ENCODE data around the gene PFN3. TPM values are rescaled to one million over a fixed set of nuclear protein-coding genes. Genes with fewer than 3 reads are reported as not detected.
"Not testable (repeated sequence)": the region's sequence is repeated elsewhere in the genome, so short reads cannot be mapped to it uniquely, and the experiment has no call there.

Gene PFN3
- total RNA-seq, 1 donor from 2014 or later = not detected

DNA sequence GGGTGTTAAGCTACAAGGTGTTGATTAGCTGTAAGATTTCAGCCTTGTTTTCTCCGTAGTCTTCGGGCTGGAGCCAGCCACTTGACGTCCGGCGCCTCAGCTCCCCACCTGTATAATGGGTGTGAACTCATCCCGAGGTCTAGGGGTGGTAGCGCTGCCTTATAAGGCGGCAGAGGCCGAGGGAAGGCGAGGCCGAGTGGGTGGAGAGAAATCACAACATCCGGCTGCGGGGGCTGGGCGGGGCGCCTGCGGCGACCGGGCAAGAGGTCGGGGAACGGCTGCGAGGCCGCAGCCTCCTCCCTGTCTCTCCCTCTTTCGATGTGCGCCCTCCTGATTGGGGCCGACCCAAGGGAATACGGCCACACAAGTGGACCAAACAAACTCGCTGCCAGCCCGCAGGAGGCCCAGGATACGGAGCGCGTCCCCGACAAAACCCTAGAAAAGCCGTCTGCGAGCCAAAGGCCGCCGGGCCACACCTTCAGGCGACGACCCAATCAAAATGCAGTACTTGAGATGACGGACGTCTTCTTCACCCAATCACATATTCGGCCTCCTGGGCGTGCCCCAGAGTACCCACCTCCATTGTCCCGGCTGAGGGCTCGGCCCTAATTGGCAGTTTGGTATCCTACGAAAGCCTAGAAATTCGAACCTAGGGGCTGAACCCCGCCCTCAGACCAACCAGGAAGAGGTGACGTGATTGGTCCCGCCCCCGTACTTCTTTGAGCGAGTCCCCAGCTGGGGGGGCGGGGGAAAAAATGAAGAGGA is 25.5 kb upstream of the PFN3 start:
- DNase-seq (ENCODE audit: low spot score) (peak; percentile 100), ATAC-seq (peak; percentile 90)

DNA sequence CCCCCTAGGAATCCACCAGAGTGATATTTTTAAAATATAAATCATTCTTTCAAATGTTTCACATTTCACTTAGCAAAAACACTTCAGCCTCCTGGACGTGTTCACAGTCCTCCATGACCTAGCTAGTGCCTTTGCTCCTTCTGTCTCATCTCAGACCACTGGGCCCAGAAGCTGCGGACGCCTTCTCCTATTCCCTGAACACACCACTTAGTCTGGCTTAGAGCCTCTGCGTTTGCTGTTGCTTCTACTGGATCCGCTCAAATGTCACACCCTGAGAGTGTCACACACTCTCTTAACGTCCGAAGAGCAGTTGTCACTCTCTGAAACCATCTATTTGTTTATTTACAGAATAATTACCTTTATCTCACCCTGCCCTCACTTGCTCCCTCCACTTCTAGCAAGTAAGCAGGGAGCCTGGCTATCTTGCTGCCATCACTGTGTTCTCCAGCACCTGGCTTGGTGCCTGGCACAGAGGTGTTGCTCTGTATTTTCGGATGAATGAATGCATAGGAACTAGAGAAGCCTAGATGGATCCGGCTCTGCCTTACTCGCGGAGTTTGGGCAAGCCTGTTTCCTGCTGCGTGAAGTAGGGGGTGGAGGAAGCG is 24.8 kb upstream of the PFN3 start:
- DNase-seq (ENCODE audit: low spot score) = no peak
- ATAC-seq = no peak

DNA sequence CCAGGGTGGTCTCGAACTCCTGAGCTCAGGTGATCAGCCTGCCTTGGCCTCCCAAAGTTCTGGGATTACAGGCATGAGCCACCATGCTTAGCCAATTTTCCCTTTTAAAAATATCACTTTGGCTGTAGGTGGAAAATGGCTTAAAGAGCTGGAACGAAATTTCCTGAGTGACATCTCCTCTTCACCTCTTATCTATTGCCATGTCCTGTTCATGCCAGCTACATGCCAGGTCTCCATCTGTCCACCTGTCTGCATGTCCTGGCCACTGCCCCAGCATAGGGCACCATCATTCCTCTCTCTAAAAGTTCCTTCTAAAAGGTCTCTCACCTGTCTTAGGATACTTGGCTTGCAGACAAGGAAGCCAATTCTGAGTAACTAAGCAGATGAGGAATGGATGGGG is 23.2 kb upstream of the PFN3 start:
- ATAC-seq (no peak), DNase-seq (ENCODE audit: low spot score) (no peak)

DNA sequence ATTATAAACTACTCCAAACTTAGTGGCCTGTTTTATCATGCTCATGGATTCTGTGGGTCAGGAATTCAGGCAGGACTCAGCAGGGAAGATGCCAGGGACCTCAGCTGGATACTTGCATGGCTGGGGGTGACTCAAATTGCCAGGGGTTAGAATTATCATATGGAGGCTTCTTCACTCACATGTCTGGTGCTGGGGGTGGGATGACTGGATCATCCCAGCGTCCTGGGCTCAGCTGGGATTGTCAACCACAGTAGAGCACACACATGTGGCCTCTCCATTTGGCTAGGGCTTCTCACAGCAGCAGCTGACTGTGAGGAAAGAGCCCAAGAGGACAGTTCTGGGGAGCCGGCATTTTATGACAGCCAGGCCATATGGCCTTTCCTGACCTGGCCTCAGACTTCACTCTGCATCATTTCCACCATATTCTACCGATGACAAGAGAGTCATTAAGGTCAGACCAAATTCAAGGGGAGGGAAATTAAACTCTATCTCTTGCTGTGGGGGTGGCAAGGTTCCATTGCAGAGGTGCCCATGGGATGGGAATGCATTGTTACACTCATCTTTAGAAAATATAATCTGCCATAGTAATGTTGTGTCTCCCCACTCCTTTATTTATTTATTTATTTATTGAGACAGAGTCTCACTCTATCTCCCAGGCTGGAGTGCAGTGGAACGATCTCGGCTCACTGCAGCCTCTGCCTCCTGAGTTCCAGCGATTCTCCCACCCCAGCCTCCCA is 20.8 kb upstream of the PFN3 start:
- DNase-seq (ENCODE audit: low spot score) (no peak), ATAC-seq (no peak)

DNA sequence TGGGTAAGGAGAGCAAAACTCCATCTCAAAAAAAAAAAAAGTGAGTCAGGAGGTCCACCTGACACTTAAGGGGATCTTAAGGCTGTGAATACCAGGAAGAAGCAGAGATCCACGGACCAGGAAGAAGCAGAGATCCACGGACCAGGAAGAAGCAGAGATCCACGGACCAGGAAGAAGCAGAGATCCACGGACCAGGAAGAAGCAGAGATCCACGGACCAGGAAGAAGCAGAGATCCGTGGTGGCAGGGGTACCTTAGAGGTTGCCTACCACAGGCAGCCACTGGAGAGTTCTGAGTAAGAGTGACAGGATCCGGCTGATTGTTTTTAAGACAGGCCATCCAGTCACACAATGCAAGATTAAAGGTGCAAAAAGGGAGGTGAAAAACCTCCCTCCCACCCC is 20.0 kb upstream of the PFN3 start:
- DNase-seq (ENCODE audit: low spot score); ATAC-seq: not testable (repeated sequence)

DNA sequence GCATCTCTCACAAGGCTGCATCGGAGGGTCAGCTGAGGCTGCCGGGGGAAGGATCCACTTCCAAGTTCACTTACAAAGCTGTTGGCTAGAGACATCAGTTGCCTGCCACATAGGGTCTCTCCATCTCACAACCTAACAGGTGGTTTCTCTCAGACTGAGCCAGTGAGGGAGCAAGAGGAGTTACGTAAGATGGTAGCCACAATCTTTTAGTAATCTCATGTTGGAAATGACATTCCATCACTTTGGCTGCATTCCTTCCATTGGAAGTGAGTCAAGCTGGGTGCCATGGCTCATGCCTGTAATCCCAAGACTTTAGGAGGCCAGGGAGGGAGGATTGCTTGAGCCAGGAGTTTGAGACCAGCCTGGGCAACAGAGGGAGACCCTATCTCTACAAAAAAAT is 18.6 kb upstream of the PFN3 start:
- no peak for ATAC-seq
- DNase-seq (ENCODE audit: low spot score) = no peak

DNA sequence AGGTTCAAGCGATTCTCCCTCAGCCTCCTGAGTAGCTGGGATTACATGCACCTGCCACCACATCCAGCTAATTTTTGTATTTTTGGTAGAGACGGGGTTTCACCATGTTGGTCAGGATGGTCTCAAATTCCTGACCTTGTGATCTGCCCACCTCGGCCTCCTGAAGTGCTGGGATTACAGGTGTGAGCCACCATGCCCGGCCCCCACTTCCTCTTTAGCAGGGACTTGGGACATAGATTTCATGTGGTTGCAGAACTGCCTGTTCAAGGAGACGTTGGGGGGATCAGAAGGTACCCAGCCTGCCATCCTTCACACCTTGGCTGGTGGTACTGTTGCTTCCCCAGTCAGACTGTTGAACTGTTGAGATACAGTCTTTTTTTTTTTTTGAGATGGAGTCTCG is 16.6 kb upstream of the PFN3 start:
- ATAC-seq = not testable (repeated sequence)

GRCh38 chr5:177414481-177414880 is 14.0 kb upstream of the PFN3 start:
- ATAC-seq = no peak
- DNase-seq (ENCODE audit: low spot score) = no peak

More for the DNA sequence above, 16.6 kb upstream of the PFN3 start:
- not testable (repeated sequence) for DNase-seq (ENCODE audit: low spot score)

DNA sequence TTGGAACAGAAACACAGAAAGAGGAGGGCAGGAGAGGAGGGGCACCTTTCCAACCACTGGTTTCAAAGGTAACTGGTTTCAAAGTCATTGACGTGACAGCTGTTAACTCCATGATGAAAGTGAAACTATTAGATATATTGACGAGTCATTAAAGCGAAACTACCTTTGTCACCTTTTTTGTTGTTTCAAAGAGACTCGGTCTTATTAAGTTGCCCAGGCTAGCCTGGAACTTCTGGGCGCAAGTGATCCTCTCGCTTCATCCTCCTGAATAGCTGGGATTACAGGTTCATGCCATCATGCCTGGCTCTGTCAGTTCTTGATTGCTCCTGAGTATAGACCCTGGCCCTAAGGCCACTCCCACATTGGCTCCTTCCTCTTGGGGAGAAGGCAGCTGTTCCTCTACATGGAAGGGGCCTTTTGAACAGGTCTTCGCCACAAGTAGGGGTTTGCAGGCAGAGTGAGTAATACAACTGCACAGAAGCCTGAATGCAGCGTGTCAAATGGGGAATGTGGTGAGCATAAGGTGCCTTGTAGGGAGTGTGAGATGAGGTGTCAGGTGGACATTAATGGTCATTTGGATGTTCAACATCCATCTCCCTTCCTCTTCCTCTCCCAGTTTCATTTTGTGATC is 12.3 kb upstream of the PFN3 start:
- peak; percentile 69 for ATAC-seq
- no peak for DNase-seq (ENCODE audit: low spot score)

- ATAC-seq (no peak), DNase-seq (ENCODE audit: low spot score) (no peak)
These were observed 10.1 kb upstream of the PFN3 start for GRCh38 chr5:177410575-177410974.

- DNase-seq (ENCODE audit: low spot score) (peak; percentile 85), ATAC-seq (peak; percentile 84)
These were observed 8.8 kb upstream of the PFN3 start, which contains the start of gene F12 for GRCh38 chr5:177409043-177409801. TSS of gene F12 (minus strand) at chr5:177409564. CDS start at chr5:177409527, 37 bp downstream.

GRCh38 chr5:177405805-177406204 is 5.3 kb upstream of the PFN3 start:
- no peak for ATAC-seq

GRCh38 chr5:177405312-177405711 is 4.9 kb upstream of the PFN3 start:
- no peak for ATAC-seq
- no peak for DNase-seq (ENCODE audit: low spot score)

More at GRCh38 chr5:177405805-177406204, 5.3 kb upstream of the PFN3 start:
- no peak for DNase-seq (ENCODE audit: low spot score)

- ATAC-seq = no peak
- DNase-seq (ENCODE audit: low spot score) = no peak
These were observed 4.2 kb upstream of the PFN3 start for GRCh38 chr5:177404641-177405179.

GRCh38 chr5:177403792-177404640 is 3.6 kb upstream of the PFN3 start:
- ATAC-seq (peak; percentile 80), DNase-seq (ENCODE audit: low spot score) (peak; percentile 83)

GRCh38 chr5:177403102-177403791 is 2.8 kb upstream of the PFN3 start:
- DNase-seq (ENCODE audit: low spot score) (no peak), ATAC-seq (no peak)

GRCh38 chr5:177402271-177403043 is 2.0 kb upstream of the PFN3 start:
- DNase-seq (ENCODE audit: low spot score) (no peak), ATAC-seq (no peak)

GRCh38 chr5:177397875-177398390 is 2.5 kb downstream of the PFN3 start:
- DNase-seq (ENCODE audit: low spot score) = no peak
- ATAC-seq = no peak
